IMR-90 (cell line): ENCODE data around the gene FHDC1. TPM values are rescaled to one million over a fixed set of nuclear protein-coding genes. Genes with fewer than 3 reads are reported as not detected.

Source experiments
- ATAC-seq: fragments of 200-7000 bp; cut with Tn5 transposase; 2 replicates; pipeline ENCODE4 v1.9.1; 2020; ENCODE audit warnings: low read depth, mild to moderate bottlenecking, moderate library complexity
- BruUV-seq: library from RNA; stranded (reverse); fragments of 400-500 nt; replicated peaks from 2 replicates; lab custom pipeline; 2021; lab: Mats Ljungman, UMichigan
- CTCF ChIA-PET: fragments of 300-600 bp; formaldehyde crosslinking; extraction: SDS; loops from one replicate; lab custom pipeline; 2021; ENCODE audit warnings: antibody characterized with exemption; lab: Yijun Ruan, JAX
- POLR2A ChIA-PET: fragments of 300-600 bp; sonication (Branson Sonifier 250); formaldehyde crosslinking; loops from one replicate; lab custom pipeline; 2022; ENCODE audit warnings: antibody characterized with exemption; ENCODE audit not compliant: unreplicated experiment; lab: Charles Lee
- DNase-seq: peaks from one replicate; pipeline ENCODE4 v3.0.0; 2013
- H2AFZ ChIP-seq: replicated peaks from 2 replicates; pipeline ENCODE3; 2013; ENCODE audit warnings: low read length, mild to moderate bottlenecking; ENCODE audit not compliant: poor library complexity
- H2AK5ac ChIP-seq: 2 replicates; pipeline ENCODE4 v1.6.1; 2013; ENCODE audit warnings: low read depth, low read length, inconsistent platforms
- H2AK9ac ChIP-seq: replicated peaks from 2 replicates; pipeline ENCODE3; 2013; ENCODE audit warnings: mild to moderate bottlenecking, low read depth, low read length, moderate library complexity; ENCODE audit not compliant: poor library complexity
- H2BK120ac ChIP-seq: 2 replicates; pipeline ENCODE4 v1.6.1; 2013; ENCODE audit warnings: low read depth, low read length, inconsistent platforms
- H2BK15ac ChIP-seq: 3 replicates; pipeline ENCODE4 v1.6.1; 2013; ENCODE audit warnings: low read depth, low read length, inconsistent platforms
- H2BK20ac ChIP-seq: 2 replicates; pipeline ENCODE4 v1.6.1; 2013; ENCODE audit warnings: low read depth, mild to moderate bottlenecking, inconsistent platforms, low read length, moderate library complexity
- H2BK5ac ChIP-seq: 2 replicates; pipeline ENCODE4 v1.6.1; 2013; ENCODE audit warnings: mild to moderate bottlenecking, low read depth, low read length, inconsistent platforms; ENCODE audit not compliant: poor library complexity, severe bottlenecking
- H3K14ac ChIP-seq: replicated peaks from 2 replicates; pipeline ENCODE4 v1.6.1; 2013; ENCODE audit warnings: low read depth, low read length, inconsistent platforms
- H3K18ac ChIP-seq: 2 replicates; pipeline ENCODE4 v1.6.1; 2013; ENCODE audit warnings: low read depth, low read length, control low read depth
- H3K23ac ChIP-seq: 2 replicates; pipeline ENCODE4 v1.6.1; 2013; ENCODE audit warnings: low read depth, low read length, inconsistent platforms
- H3K27ac ChIP-seq: 2 replicates; pipeline ENCODE4 v1.5.1; 2013; ENCODE audit warnings: mild to moderate bottlenecking, control low read depth, low read length; ENCODE audit not compliant: insufficient read depth
- H3K27me3 ChIP-seq: 2 replicates; pipeline ENCODE4 v1.6.1; 2013; ENCODE audit warnings: low read length; ENCODE audit not compliant: control insufficient read depth, insufficient read depth
- H3K36me3 ChIP-seq: 2 replicates; pipeline ENCODE4 v1.6.1; 2013; ENCODE audit warnings: low read length, mixed read lengths; ENCODE audit not compliant: control insufficient read depth, insufficient read depth
- H3K4ac ChIP-seq: 2 replicates; pipeline ENCODE4 v1.6.1; 2013; ENCODE audit warnings: low read depth, low read length, inconsistent platforms
- H3K4me1 ChIP-seq: 2 replicates; pipeline ENCODE4 v1.6.1; 2013; ENCODE audit warnings: low read length, mixed read lengths; ENCODE audit not compliant: control insufficient read depth, insufficient read depth
- H3K4me2 ChIP-seq: 2 replicates; pipeline ENCODE4 v1.6.1; 2013; ENCODE audit warnings: low read depth, mild to moderate bottlenecking, control low read depth, low read length, moderate library complexity
- H3K4me3 ChIP-seq: 2 replicates; pipeline ENCODE4 v1.5.1; 2013; ENCODE audit warnings: low read depth, mild to moderate bottlenecking, control low read depth, low read length, moderate library complexity; ENCODE audit not compliant: insufficient read depth
- H3K56ac ChIP-seq: 2 replicates; pipeline ENCODE4 v1.6.1; 2013; ENCODE audit warnings: low read length, inconsistent platforms; ENCODE audit not compliant: insufficient read depth; ENCODE audit errors: extremely low read depth
- H3K79me1 ChIP-seq, 2 experiments: 2 replicates each; pipeline ENCODE4 v1.6.1; 2013; ENCODE audit warnings: low read length in 2 of 2, inconsistent platforms in 1 of 2, low read depth in 1 of 2
- H3K9ac ChIP-seq: 2 replicates; pipeline ENCODE4 v1.6.1; 2013; ENCODE audit warnings: low read depth, low read length, control low read depth
- H3K9me1 ChIP-seq: 2 replicates; pipeline ENCODE4 v1.6.1; 2013; ENCODE audit warnings: low read length, inconsistent platforms; ENCODE audit not compliant: insufficient read depth
- H3K9me3 ChIP-seq: 2 replicates; pipeline ENCODE4 v1.6.1; 2013; ENCODE audit warnings: low read length; ENCODE audit not compliant: control insufficient read depth, insufficient read depth
- H4K20me1 ChIP-seq: 2 replicates; pipeline ENCODE4 v1.6.1; 2013; ENCODE audit warnings: low read length, inconsistent platforms; ENCODE audit not compliant: insufficient read depth
- H4K5ac ChIP-seq: 2 replicates; pipeline ENCODE4 v1.6.1; 2013; ENCODE audit warnings: mild to moderate bottlenecking, low read depth, low read length, control low read depth
- H4K8ac ChIP-seq, 2 experiments: 2 replicates each; pipeline ENCODE4 v1.6.1; 2013; ENCODE audit warnings: low read depth in 2 of 2, low read length in 2 of 2, control low read depth in 1 of 2, inconsistent platforms in 1 of 2
- H4K91ac ChIP-seq: 2 replicates; pipeline ENCODE4 v1.6.1; 2013; ENCODE audit warnings: low read depth, low read length, inconsistent platforms; ENCODE audit not compliant: insufficient read depth
- CHD1 ChIP-seq: IDR thresholded peaks from 2 replicates; pipeline ENCODE4 v1.6.1; 2012; ENCODE audit warnings: low read depth, low read length, improper control_type of control experiment
- ELK1 ChIP-seq: fragments of 150-350 bp; IDR thresholded peaks from 2 replicates; pipeline ENCODE4 v1.6.1; 2016; ENCODE audit warnings: low read depth, mild to moderate bottlenecking, low read length, moderate library complexity, borderline replicate concordance
- MAZ ChIP-seq: IDR thresholded peaks from 2 replicates; pipeline ENCODE4 v1.6.1; 2012; ENCODE audit warnings: low read depth, mild to moderate bottlenecking, low read length, improper control_type of control experiment, moderate library complexity, borderline replicate concordance
- NFE2L2 ChIP-seq: fragments of 150-350 bp; IDR thresholded peaks from 2 replicates; pipeline ENCODE4 v1.6.1; 2016; ENCODE audit warnings: low read depth, mild to moderate bottlenecking, low read length
- RCOR1 ChIP-seq: IDR thresholded peaks from 2 replicates; pipeline ENCODE4 v1.6.1; 2012; ENCODE audit warnings: mild to moderate bottlenecking, low read length, improper control_type of control experiment; ENCODE audit not compliant: insufficient replicate concordance
- RFX5 ChIP-seq: IDR thresholded peaks from 2 replicates; pipeline ENCODE4 v1.8.0; 2012; ENCODE audit warnings: low read depth, mild to moderate bottlenecking, low read length, moderate library complexity
- WGBS, 2 experiments: methylation state at CpG; one replicate each; pipeline versions ENCODE4 v1.1.5 to v1.1.7; 2013; ENCODE audit warnings: missing lambda C conversion rate in 2 of 2; ENCODE audit not compliant: insufficient read length in 1 of 2; ENCODE audit errors: extremely low coverage in 2 of 2; 5-methylcytosine and 5-hydroxymethylcytosine counted together
- dilution Hi-C: fragments of 300-500 bp; cut with HindIII; formaldehyde crosslinking; loops from one replicate; pipeline ENCODE4 v1.14.3; 2018; ENCODE audit warnings: low sequenced_read_pairs; ENCODE audit not compliant: unreplicated experiment
- in situ Hi-C: fragments of 300-500 bp; cut with MboI; formaldehyde crosslinking; loops from 3 replicates; pipeline ENCODE4 v1.14.3; 2019; ENCODE audit warnings: low sequenced_read_pairs, inconsistent platforms, mixed read lengths
- intact Hi-C: fragments of 100-400 bp; cut with micrococcal nuclease; formaldehyde crosslinking; loops from 2 replicates; pipeline ENCODE4 v1.10.0; 2022
- polyA plus RNA-seq, 3 experiments: library from polyadenylated mRNA; depleted of rRNA; stranded (reverse); fragments of >200 nt; gene quantifications; 2 replicates each; pipeline ENCODE4 v1.2.3, GENCODE V29; 2012; ENCODE audit warnings: low replicate concordance in 1 of 3
- total RNA-seq: library from RNA; depleted of rRNA; stranded (reverse); fragments of >200 nt; gene quantifications from 2 replicates; pipeline ENCODE4 v1.2.3, GENCODE V29; 2012

Gene FHDC1
- total and polyA plus RNA-seq, 2 of the 4 experiments (the other 2 are of a cell fraction): under 0.01 to 0.09 TPM

DNA sequence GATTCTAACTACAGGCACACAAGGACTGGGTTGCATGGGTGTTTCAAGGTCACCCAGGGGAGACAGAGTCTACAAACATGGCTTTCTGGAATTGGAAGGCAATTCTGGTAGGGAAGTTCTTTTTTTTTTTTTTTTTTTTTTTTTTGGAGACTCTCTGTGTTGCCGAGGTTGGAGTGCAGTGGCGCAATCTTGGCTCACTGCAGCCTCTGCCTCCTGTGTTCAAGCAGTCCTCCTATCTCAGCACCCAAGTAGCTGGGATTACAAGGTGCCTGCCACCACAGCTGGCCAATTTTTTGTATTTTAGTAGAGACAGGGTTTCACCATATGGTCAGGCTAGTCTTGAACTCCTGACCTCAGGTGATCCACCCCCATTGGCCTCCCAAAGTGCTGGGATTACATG lies 16.3 kb upstream of the FHDC1 start:
- H3K36me3 ChIP-seq: peaks cover 3% of the 10 kb centered on the region; the same call in 1 of the 2 replicates
- H3K27me3 ChIP-seq: no peaks in the 10 kb centered on the region
- H4K5ac ChIP-seq: no peak overlapping the region
- H3K27ac ChIP-seq: no peak overlapping the region
- DNase-seq (no peak), ATAC-seq (no peak)
- dilution Hi-C loops: no loop called here
- no peaks in the 10 kb centered on the region for H4K20me1 ChIP-seq
- no peak overlapping the region for H3K14ac ChIP-seq
- intact Hi-C loops: no loop called here
- ChIA-PET CTCF (no interaction called here), POLR2A (no interaction called here)
- H3K4me3 ChIP-seq: no peak overlapping the region
- no peak overlapping the region for H2AK5ac ChIP-seq
- H3K4me2 ChIP-seq: no peak overlapping the region
- no peaks in the 10 kb centered on the region for H3K9me1 ChIP-seq
- no peak overlapping the region for H2AK9ac ChIP-seq
- no peak overlapping the region for H2BK20ac ChIP-seq
- in situ Hi-C loops: no loop called here
- no peak overlapping the region for H3K56ac ChIP-seq
- WGBS, 2 experiments: no CpG with 5 or more reads among the region's 2 CpGs
- no peak overlapping the region for H3K23ac ChIP-seq
- TF ChIP-seq NFE2L2 (no peak), RCOR1 (no peak), ELK1 (no peak), MAZ (no peak), RFX5 (no peak), CHD1 (no peak)
- H2AFZ ChIP-seq: no peak overlapping the region
- H3K18ac ChIP-seq: no peak overlapping the region
- BruUV-seq: no TSS peak
- peaks cover 10% of the 10 kb centered on the region for H3K9me3 ChIP-seq
- H4K8ac ChIP-seq: no peak overlapping the region
- no peak overlapping the region for H2BK5ac ChIP-seq
- H4K91ac ChIP-seq: no peak overlapping the region
- H2BK15ac ChIP-seq: no peak overlapping the region
- H3K79me1 ChIP-seq: no peaks in the 10 kb centered on the region
- H3K4me1 ChIP-seq: no peaks in the 10 kb centered on the region
- H2BK120ac ChIP-seq: no peak overlapping the region
- no peak overlapping the region for H3K9ac ChIP-seq
- H3K4ac ChIP-seq: no peak overlapping the region
